Activated CD8-positive, alpha-beta memory T cell treated with anti-CD3 and anti-CD28 coated beads, Interleukin-2, amount 10 ng/mL, durations not matched to agents 7 days and 5 days (primary cell): ENCODE results near the gene SLC9A3. TPM values are rescaled to one million over a fixed set of nuclear protein-coding genes. Genes with fewer than 3 reads are reported as not detected.

Experiments used
- ATAC-seq: fragments of 150-1000 bp; cut with Tn5 transposase; one replicate; pipeline ENCODE4 v1.10.0; 2021; ENCODE audit warnings: moderate library complexity
- CTCF ChIA-PET: fragments of 350-600 bp; sonication (Branson Sonifier 250); formaldehyde crosslinking; loops from one replicate; lab custom pipeline; 2021; ENCODE audit warnings: antibody characterized with exemption; lab: Charles Lee
- DNase-seq: peaks from one replicate; pipeline ENCODE4 v3.0.0-alpha.2; 2020
- H3K27ac Mint-ChIP-seq: one replicate; pipeline ENCODE4 v1.8.0; 2021; ENCODE audit warnings: mild to moderate bottlenecking, mixed read lengths
- H3K27me3 Mint-ChIP-seq: one replicate; pipeline ENCODE4 v1.8.0; 2021; ENCODE audit warnings: mixed read lengths
- H3K36me3 Mint-ChIP-seq: one replicate; pipeline ENCODE4 v1.8.0; 2021; ENCODE audit warnings: mild to moderate bottlenecking, mixed read lengths
- H3K4me1 Mint-ChIP-seq: one replicate; pipeline ENCODE4 v1.8.0; 2021; ENCODE audit warnings: mixed read lengths
- H3K4me3 Mint-ChIP-seq: one replicate; pipeline ENCODE4 v1.8.0; 2021; ENCODE audit warnings: mild to moderate bottlenecking, moderate library complexity, mixed read lengths
- H3K9me3 Mint-ChIP-seq: one replicate; pipeline ENCODE4 v1.8.0; 2022; ENCODE audit warnings: low read depth, mixed read lengths
- total RNA-seq, 2 experiments: library from RNA; stranded (reverse); gene quantifications; one replicate each; pipeline ENCODE4 v1.2.3, GENCODE V29; 2021

SLC9A3 gene
- total RNA-seq, 2 experiments from 2014 or later, result 1.3 to 1.7 TPM

DNA sequence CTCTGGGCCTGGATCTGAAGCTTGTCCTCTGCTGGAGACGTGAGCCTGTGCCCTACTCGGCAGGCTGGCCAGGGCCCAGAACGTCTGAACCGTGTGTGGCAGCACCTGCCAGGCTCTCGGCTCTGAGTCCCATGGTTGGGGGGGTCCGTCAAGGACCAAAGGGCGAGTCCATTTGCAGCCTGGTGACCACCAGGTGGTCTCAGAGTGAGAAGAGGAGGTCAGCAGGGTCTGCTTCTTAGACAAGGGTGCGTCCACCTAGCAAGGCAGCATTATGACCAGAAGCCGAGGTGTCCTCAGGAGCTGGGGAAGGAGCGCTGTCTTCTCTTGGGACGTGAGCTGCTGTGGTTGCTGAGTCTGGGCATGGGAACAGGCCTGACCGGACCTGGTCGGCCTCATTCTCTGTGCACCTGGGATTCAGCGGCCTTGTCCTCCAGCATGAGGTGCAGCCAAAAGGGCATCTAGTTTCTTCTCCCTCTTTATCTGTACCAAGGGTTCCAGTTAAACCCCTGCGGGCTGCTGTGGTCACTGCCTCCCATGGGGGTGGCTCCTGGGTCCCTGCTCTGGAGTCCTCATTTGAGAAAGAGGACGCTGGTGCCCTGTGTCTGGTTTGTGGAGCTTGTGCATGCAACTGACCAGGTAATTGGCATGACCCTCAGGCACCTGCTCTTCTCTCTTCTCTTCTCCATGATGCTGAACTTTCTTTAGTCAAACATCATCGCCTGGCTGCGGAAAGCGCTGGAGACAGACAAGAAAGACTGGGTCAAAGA, 66.9 kb downstream of the SLC9A3 start:
- H3K27ac Mint-ChIP-seq, result no peak overlapping the region
- no peak for DNase-seq

DNA sequence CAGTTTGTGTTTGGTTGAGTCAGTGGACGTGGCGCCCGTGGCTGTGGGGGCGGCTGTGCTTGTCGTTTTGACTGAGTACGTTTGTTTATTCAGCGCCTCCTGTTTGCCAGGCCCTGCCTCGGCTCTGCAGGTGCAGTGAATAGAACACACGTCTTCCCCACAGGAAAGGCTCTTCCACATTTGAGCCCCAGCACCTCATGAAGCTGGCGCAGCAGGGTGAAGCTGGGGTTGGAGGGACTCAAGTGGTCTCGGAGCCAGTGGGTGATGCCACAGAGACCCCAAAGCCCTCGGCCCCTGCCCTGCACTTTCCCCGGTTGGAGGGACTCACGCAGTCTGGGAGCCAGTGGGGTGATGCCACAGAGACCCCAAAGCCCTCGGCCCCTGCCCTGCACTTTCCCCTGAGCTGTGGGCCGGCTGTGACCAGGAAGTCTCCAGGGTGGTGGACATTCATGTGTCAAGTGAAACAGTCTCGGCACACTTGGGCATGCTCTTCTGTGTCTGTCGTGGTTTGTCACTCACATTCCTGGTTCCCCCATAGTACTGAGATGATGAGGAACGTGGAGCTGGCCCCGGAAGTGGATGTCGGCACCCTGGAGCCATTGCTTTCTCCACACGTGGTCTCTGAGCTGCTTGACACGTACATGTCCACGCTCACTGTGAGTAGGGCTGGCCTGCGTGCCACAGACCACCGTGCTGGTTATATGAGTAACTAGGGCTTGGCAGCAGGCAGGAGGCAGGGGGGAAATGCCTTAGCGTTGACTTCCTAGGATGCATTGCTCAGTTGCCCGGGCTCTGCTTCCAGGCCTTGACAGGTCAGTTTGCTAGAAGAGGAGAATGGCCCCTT, 67.7 kb downstream of the SLC9A3 start:
- CTCF ChIA-PET, result interaction anchor here (2.5 kb wide), 1 partner anchor 10 kb away, joined by 12 read pairs; no protein-coding TSS in a partner anchor
- H3K36me3 Mint-ChIP-seq, result peaks cover 71% of the 10 kb centered on the region
- H3K27me3 Mint-ChIP-seq, result no peaks in the 10 kb centered on the region
- DNase-seq (no peak), ATAC-seq (no peak)
- H3K27ac Mint-ChIP-seq, result no peak overlapping the region
- H3K4me1 Mint-ChIP-seq, result peaks cover 56% of the 10 kb centered on the region
- H3K9me3 Mint-ChIP-seq, result peaks cover 11% of the 10 kb centered on the region
- no peak overlapping the region for H3K4me3 Mint-ChIP-seq

More for the DNA sequence above, 66.9 kb downstream of the SLC9A3 start:
- peaks cover 71% of the 10 kb centered on the region for H3K36me3 Mint-ChIP-seq
- H3K4me3 Mint-ChIP-seq, result no peak overlapping the region
- CTCF ChIA-PET, result interaction anchor here (2.5 kb wide), 1 partner anchor 11 kb away, joined by 12 read pairs; no protein-coding TSS in a partner anchor
- ATAC-seq, result no peak
- H3K27me3 Mint-ChIP-seq, result no peaks in the 10 kb centered on the region
- peaks cover 57% of the 10 kb centered on the region for H3K4me1 Mint-ChIP-seq
- H3K9me3 Mint-ChIP-seq, result peaks cover 3% of the 10 kb centered on the region

DNA sequence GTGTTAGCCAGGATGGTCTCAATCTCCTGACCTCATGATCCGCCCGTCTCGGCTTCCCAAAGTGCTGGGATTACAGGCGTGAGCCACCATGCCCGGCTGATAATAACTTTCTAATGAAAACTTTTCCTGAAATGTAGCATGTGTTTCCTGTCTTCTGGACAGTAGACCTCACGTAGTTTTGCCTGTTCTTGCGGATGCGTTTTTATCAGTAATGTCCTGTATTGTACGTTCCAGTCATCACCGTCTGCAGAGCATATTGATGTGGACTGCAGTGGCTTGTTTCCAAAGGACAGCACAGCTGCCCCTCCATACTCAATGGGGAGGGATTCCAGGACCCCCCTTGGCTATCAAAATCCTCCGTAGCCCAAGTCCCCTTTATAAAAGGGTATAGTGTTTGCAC, 68.4 kb downstream of the SLC9A3 start:
- Mint-ChIP-seq H3K4me3 (no peak overlapping the region), H3K9me3 (peaks cover 13% of the 10 kb centered on the region), H3K4me1 (peaks cover 57% of the 10 kb centered on the region), H3K27me3 (no peaks in the 10 kb centered on the region), H3K36me3 (peaks cover 77% of the 10 kb centered on the region), H3K27ac (no peak overlapping the region)
- ATAC-seq, result no peak
- DNase-seq, result no peak
- CTCF ChIA-PET, result interaction anchor here (1.1 to 2.5 kb wide), 2 partner anchors 9 to 25 kb away, joined by 3 to 12 read pairs; no protein-coding TSS in a partner anchor

DNA sequence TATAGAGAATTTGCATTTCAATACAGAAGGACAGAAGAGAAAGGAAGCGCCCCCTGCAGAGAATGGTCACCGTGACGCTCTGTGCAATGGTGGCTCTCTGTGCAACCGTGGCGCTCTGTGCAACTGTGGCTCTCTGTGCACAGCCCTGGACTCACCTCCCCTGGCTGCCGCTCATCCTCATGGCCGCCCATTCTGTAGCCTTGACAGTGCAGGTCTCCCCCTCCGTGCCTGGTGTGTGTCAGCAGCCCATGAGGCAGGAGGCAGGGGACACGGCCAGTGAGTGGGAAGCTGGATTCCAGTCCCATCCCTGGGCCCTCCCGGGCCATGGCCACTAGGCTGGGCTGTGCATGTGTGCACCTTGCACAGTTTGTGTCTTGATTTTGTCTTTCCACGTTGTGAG, 69.3 kb downstream of the SLC9A3 start:
- peaks cover 13% of the 10 kb centered on the region for H3K9me3 Mint-ChIP-seq
- peaks cover 52% of the 10 kb centered on the region for H3K4me1 Mint-ChIP-seq
- H3K27ac Mint-ChIP-seq, result no peak overlapping the region

DNA sequence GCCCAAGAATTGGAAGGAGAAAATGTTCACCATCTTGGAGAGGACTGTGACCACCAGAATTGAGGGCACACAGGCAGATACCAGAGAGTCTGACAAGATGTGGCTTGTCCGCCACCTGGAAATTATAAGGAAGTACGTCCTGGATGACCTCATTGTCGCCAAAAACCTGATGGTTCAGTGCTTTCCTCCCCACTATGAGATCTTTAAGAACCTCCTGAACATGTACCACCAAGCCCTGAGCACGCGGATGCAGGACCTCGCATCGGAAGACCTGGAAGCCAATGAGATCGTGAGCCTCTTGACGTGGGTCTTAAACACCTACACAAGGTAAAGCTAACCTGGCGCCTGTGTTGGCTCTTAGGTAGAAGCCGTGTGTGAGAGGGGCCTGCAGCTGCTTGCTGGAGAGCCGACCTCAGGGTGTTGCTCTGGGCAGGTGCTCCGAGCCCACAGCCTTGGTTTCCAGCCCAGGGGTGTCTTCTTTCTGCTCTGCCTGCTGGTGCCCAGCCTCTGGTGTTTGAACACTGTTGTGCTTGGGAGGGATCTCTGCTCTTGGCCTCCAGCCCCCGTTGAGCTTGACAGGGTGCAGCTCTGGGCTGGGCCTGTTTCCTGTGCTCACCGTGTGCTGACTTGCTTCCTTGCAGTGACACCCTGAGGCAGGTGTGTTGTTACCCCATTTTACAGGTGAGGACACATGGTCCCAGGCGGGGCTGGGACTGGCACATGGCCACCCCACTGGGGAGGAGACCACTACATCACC, 70.3 kb downstream of the SLC9A3 start:
- ATAC-seq, result peak; percentile 43
- no peak overlapping the region for H3K4me3 Mint-ChIP-seq
- DNase-seq, result no peak

More for the DNA sequence above, 69.3 kb downstream of the SLC9A3 start:
- no peak for DNase-seq
- no peak overlapping the region for H3K4me3 Mint-ChIP-seq
- H3K27me3 Mint-ChIP-seq, result no peaks in the 10 kb centered on the region
- CTCF ChIA-PET, result interaction anchor here (1.1 to 2.1 kb wide), 3 partner anchors 8 to 24 kb away, joined by 3 to 5 read pairs (median 4); no protein-coding TSS in a partner anchor
- ATAC-seq, result no peak
- H3K36me3 Mint-ChIP-seq, result peaks cover 77% of the 10 kb centered on the region

DNA sequence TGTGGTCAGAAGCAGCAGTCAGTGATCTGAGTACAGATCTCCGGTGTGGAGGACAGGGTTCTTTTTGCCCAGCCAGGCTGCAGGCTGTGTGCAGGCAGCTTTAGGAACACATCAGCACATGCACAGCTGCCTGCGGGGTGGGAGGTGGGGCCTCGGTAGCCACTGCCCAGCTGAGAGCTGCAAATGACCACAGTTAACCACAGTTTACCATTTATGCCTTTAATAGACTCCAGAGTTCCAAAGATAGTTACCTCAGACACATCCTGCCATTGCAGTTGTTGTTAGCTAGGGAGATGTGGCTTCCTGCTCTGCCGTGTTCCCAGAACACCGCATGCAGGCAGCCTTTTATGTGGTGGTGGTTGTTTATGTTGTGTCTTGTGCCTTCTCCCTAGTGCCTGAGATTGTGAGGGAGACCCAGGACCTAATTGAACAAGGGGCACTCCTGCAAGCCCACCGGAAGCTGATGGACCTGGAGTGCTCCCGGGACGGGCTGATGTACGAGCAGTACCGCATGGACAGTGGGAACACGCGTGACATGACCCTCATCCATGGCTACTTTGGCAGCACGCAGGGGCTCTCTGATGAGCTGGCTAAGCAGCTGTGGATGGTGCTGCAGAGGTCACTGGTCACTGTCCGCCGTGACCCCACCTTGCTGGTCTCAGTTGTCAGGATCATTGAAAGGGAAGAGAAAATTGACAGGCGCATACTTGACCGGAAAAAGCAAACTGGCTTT, 71.1 kb downstream of the SLC9A3 start:
- Mint-ChIP-seq H3K36me3 (peaks cover 76% of the 10 kb centered on the region), H3K4me1 (peaks cover 36% of the 10 kb centered on the region), H3K4me3 (no peak overlapping the region), H3K27ac (peak overlapping the region; percentile 69), H3K9me3 (peaks cover 13% of the 10 kb centered on the region), H3K27me3 (no peaks in the 10 kb centered on the region)
- no peak for DNase-seq
- CTCF ChIA-PET, result interaction anchor here (1.0 to 2.1 kb wide), 4 partner anchors 8 to 137 kb away, joined by 4 to 8 read pairs (median 4); no protein-coding TSS in a partner anchor
- peak; percentile 43 for ATAC-seq

More for the DNA sequence above, 70.3 kb downstream of the SLC9A3 start:
- Mint-ChIP-seq H3K36me3 (peaks cover 77% of the 10 kb centered on the region), H3K4me1 (peaks cover 42% of the 10 kb centered on the region), H3K9me3 (peaks cover 13% of the 10 kb centered on the region), H3K27ac (peak overlapping the region; percentile 48), H3K27me3 (no peaks in the 10 kb centered on the region)
- CTCF ChIA-PET, result interaction anchor here (0.6 to 2.1 kb wide), 5 partner anchors 8 to 235 kb away, joined by 3 to 5 read pairs (median 4); partner anchors contain the start of gene SDHA

DNA sequence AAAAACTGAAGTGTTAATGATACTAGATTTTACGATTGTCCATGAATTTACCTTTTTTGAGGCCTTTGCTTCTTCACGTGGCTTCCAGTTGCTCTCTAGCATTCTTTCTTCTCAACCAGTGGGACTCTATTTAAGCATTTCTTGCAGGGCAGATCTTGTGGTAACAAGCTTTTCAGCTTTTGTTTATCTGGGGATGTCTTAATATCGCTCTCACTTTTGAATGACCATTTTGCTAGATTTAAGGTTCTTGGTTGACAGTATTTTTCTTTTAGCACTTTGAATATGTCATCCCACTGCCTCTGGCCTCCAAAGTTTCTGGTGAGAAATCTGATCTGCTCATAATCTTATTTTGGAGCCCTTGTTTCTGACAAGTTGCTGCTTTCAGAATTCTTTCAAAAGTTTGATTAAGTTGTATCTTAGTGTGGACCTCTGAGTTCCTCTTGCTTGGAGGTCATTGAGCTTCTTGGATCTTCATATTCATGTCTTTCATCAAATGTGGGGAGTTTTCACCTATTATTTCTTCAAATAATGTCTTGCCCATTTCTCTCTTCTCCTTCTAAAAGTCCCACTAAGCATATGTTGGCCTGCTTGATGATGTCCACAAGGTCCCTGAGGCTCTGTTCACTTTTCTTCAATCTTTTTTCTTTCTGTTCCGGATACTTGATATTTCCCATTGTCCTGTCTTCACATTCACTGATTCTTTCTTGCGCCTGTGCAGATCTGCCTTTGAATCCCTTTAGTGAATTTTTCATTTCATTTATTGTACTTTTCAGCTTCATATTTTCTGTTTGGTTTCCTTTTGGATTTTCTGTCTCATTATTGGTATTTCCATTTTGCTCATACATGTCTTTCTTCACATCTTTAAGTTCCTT, 72.4 kb downstream of the SLC9A3 start:
- DNase-seq (no peak), ATAC-seq (no peak)
- Mint-ChIP-seq H3K27me3 (no peaks in the 10 kb centered on the region), H3K4me3 (no peak overlapping the region), H3K36me3 (peaks cover 81% of the 10 kb centered on the region), H3K27ac (peak overlapping the region; percentile 69), H3K4me1 (peaks cover 36% of the 10 kb centered on the region), H3K9me3 (peaks cover 13% of the 10 kb centered on the region)
- CTCF ChIA-PET, result interaction anchor here (1.0 to 2.1 kb wide), 4 partner anchors 14 to 135 kb away, joined by 3 to 8 read pairs (median 6); no protein-coding TSS in a partner anchor

DNA sequence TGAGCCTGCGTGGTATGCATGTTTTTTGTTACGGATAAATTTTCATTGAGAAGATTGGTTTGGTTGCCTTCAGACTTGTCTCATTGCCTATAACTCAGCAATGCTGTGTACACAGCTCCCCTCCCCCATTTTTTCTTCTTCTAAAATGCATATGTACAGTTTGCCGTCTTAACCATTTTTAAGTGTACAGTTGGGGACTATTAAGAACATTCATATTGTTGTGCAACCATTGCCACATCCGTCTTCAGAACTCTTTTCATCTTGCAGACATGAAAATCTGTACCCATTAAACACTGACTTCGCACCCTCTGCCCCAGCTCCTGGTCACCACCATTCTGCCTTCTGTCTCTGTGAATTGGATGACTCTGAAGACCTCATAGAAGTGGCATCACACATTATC, 75.1 kb downstream of the SLC9A3 start:
- peaks cover 71% of the 10 kb centered on the region for H3K36me3 Mint-ChIP-seq
- no peak overlapping the region for H3K4me3 Mint-ChIP-seq
- peaks cover 43% of the 10 kb centered on the region for H3K4me1 Mint-ChIP-seq
- no peaks in the 10 kb centered on the region for H3K27me3 Mint-ChIP-seq
- H3K9me3 Mint-ChIP-seq, result peaks cover 13% of the 10 kb centered on the region
- ATAC-seq (no peak), DNase-seq (no peak)
- H3K27ac Mint-ChIP-seq, result no peak overlapping the region
- CTCF ChIA-PET, result interaction anchor here (0.9 kb wide), 1 partner anchor 132 kb away, joined by 3 read pairs; no protein-coding TSS in a partner anchor

DNA sequence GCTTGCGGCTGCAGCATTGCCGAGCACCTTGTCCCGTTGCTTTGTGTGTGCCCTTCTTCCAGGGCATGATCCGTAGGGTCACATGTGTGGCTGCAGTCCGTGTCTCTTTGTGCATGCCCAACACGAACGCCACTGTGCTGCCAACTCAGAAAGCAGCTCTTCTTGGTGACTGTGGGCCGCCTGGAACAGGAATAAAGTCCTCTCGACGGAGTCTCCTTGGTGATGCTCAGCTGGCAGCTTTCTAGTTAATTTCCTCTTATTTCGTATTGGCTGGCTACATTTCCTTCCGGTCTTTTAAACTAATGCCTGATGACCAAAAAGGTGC, 75.5 kb downstream of the SLC9A3 start:
- peaks cover 13% of the 10 kb centered on the region for H3K9me3 Mint-ChIP-seq
- ATAC-seq, result no peak
- no peak overlapping the region for H3K4me3 Mint-ChIP-seq
- no peak for DNase-seq
- H3K27me3 Mint-ChIP-seq, result no peaks in the 10 kb centered on the region
- H3K27ac Mint-ChIP-seq, result no peak overlapping the region
- peaks cover 42% of the 10 kb centered on the region for H3K4me1 Mint-ChIP-seq
- CTCF ChIA-PET, result interaction anchor here (0.9 kb wide), 1 partner anchor 132 kb away, joined by 3 read pairs; no protein-coding TSS in a partner anchor
- peaks cover 68% of the 10 kb centered on the region for H3K36me3 Mint-ChIP-seq

DNA sequence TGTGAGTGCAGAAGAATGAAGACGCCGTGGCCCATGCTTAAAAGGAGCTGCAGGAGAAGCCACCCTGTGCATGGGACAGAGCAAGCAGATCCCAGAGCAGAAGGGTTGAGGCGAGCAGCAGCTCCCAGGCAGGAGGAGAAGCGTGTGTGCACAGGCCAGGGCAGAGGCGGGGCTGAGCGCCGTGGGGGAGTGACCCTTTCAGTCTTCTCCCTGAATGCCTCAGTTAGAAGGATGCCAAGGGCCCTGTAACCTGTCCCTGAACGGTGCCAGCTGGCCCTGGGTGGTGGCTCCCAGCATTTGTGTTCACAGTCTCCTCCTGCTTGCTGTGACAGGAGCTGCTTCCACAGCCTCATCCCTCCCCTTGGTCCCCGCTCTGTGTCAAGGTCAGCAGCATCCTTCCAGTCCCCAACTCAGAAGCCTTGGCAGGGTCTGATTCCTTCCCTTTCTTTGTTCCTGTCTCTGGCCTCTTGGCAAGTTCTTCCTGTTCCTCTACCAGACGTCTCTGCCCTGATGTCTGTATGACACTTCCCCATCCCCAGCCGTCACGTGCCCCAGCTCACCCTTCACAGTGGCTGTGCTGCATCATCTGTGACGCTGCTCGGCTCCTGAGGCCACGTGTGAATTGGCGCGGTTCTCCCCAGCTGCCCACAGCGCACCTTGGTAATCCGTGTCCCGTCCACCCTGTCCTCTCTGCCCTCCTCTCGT, 76.0 kb downstream of the SLC9A3 start:
- Mint-ChIP-seq H3K4me1 (peaks cover 40% of the 10 kb centered on the region), H3K27me3 (no peaks in the 10 kb centered on the region), H3K36me3 (peaks cover 63% of the 10 kb centered on the region), H3K4me3 (no peak overlapping the region), H3K9me3 (peaks cover 13% of the 10 kb centered on the region), H3K27ac (no peak overlapping the region)
- CTCF ChIA-PET, result interaction anchor here (0.6 to 1.8 kb wide), 3 partner anchors 131 to 172 kb away, joined by 3 to 4 read pairs (median 3); no protein-coding TSS in a partner anchor
- no peak for ATAC-seq
- no peak for DNase-seq

DNA sequence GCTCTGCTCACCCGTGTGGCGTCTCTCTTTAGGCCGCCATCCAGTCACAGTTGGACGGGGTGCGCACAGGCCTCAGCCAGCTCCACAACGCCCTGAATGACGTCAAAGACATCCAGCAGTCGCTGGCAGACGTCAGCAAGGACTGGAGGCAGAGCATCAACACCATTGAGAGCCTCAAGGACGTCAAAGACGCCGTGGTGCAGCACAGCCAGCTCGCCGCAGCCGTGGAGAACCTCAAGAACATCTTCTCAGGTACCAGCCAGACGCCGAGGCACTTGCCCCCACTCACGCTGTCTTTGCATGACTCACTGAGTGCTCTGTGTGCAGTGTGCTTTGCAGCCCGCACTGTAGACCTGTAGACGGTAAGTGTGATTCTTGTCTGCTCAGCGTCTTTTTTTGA, 76.7 kb downstream of the SLC9A3 start:
- ATAC-seq (no peak), DNase-seq (no peak)
- Mint-ChIP-seq H3K4me1 (peaks cover 35% of the 10 kb centered on the region), H3K36me3 (peaks cover 56% of the 10 kb centered on the region), H3K27me3 (no peaks in the 10 kb centered on the region), H3K27ac (no peak overlapping the region), H3K9me3 (peaks cover 11% of the 10 kb centered on the region), H3K4me3 (no peak overlapping the region)
- CTCF ChIA-PET, result interaction anchor here (0.6 to 2.2 kb wide), 18 partner anchors 10 to 455 kb away, joined by 3 to 28 read pairs (median 4); no protein-coding TSS in a partner anchor
